HG03575 (cell line): ENCODE data around the gene DMP1.
"Not testable (repeated sequence)": the region's sequence is repeated elsewhere in the genome, so short reads cannot be mapped to it uniquely, and the experiment has no call there.

Source experiments
- ATAC-seq: cut with Tn5 transposase; IDR thresholded peaks from one replicate; pipeline ENCODE4 v1.9.1; 2021; ENCODE audit not compliant: unreplicated experiment, insufficient number of reproducible peaks, low FRiP score; ENCODE audit errors: extremely low read depth

DMP1 gene

GRCh38 chr4:87677731-87678130, 27.7 kb downstream of the DMP1 start:
- peak; percentile 60 for ATAC-seq

DNA sequence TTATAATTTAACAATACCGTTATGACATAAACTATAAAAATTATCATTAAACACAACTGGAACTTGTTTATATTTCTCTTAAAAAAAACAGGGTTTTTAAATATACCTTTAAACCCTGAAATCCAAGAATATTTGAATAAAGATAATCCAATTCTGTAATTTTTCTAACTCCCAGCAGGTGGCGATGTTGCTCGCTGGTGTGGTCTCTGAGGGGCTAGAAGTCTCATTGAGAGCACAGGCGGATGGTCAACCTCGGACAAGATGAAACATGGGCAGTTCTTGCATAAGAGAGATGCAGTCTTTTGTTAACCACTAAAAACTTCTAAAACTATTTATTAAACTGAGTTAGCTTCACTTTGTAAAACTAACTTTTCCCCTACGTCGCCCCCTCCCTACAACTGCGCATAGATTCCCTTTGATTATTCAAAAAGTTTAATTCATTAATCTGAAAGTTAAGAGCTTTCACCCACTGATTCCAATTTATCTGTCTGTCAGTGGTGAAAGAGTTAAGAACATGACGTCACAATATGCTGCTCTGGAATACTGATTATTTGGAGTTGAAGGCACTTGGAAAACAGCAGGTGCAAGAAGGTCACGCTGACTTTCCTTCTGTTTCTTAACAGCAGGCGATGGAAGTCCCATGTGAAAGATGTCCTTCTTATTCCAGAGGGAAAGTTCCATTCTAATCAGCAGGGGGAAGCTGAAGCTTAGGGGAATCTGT, 29.5 kb downstream of the DMP1 start:
- no peak for ATAC-seq

GRCh38 chr4:87680271-87680670, 30.2 kb downstream of the DMP1 start:
- ATAC-seq: no peak

DNA sequence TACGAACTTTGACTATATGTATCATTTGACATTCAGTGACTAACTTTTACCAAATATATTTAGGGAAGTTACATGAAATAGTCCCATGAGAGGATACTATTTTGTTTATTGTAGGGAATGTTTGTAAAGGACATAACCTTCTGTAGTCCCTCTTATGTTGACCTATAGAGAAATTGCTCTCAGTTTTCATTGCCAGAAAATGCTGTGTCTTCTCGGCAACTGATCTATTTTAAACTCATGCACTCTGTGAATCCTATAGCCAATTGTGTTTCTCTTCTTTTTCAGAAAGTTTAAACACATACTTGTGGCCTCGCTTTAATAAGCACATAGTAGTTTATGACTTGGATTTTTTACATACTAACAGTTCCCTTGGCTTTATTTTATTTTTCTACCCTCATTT, 38.2 kb downstream of the DMP1 start:
- no peak for ATAC-seq

- ATAC-seq: not testable (repeated sequence)
Measured at GRCh38 chr4:87690947-87691346, 40.9 kb downstream of the DMP1 start.

GRCh38 chr4:87692060-87692459, 42.0 kb downstream of the DMP1 start:
- ATAC-seq: not testable (repeated sequence)

DNA sequence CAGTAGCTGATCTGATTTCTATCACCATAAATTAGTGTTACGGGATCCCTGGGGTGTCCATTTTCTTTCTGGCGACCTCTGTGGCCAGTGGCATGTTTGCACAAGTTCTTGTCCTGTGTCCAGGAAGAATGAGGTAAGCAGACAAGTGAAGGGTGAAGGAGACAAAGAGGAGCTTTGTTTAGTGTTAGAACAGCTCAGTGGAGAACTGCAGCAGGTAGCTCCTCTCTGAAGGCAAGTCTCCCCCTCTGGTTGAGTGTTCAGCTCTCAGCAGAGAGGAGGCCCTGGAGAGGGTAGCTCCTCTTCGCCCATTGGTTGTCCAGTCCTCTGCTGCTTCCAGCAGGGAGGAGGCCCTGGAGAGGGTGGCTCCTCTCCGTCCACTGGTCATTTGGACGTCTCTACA, 47.2 kb downstream of the DMP1 start:
- ATAC-seq: no peak

DNA sequence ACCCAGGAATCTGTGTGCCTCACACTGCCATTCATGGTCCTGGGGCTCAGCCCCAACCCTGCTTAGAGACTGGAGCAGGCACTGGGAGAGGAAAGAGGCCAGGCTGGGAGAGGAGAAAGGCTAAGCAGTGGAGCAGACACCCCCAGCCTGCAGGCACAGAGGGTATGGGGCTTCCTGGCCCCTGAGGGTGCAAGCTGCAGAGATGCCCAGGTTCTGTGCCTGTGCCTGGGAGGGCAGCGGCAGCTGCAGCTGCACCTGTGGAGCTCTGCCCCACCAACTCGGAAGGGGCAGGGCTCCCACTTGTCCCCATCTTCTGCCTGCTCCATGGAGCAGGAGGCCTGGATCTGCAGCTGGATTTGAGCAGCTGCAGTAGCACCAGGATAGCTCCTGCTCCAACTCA, 47.9 kb downstream of the DMP1 start:
- ATAC-seq: no peak

- ATAC-seq: no peak
Measured at GRCh38 chr4:87698394-87698793, 48.3 kb downstream of the DMP1 start.

DNA sequence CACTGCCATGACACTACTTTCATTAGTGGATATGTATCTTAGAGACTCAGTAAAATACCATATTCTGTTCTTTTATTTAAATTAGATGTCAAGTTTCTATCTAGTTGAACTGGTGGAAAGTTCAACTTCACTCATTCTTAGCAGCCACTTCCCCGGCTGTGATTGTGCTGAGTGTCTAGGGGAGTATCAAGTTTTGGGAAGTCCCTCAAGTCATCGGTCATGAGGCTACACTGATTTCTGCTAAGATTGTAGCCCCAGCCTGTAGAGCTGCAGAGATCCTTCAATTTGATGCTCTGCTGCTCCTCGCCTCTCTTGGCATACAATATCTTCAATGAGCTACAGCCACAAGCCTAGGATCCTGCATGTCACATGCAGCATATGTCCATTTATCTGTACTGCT, 53.9 kb downstream of the DMP1 start:
- no peak for ATAC-seq

DNA sequence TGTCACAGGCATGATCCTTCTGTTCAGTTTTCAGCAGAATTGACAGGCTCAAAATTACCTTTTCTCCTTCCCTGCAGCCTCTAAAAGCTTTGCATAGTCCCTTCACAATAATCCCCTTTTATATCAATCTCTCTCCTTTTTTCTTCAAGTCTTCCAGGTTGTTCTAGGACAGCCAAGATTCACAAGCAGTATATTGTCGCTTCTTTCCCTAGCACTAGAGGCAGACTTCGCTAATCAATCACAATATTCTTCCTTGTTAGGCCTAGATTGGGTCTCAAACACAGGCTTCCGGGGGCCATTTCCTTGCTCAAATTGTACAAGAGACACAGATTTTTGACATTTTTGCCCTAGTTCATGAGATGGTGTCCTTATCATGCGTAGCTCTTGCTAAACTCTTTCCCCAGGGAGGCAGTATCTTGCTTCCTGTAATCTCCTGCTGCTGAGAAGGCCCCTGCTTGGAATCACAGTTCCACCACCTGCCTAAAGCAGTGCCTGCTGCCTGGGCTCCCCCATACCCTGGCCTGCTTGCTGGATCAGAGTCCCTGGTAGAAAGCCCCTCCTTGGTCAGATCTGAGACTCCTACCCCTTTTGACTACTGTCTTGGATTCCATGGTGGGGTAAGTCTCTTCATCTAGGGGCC, 57.3 kb downstream of the DMP1 start:
- no peak for ATAC-seq
